HepG2 (cell line): Measurements from ENCODE around the gene CEBPA. TPM values are rescaled to one million over a fixed set of nuclear protein-coding genes. Genes with fewer than 3 reads are reported as not detected.

Experiments
- ELK4 ChIP-seq: sonication (generic); formaldehyde crosslinking; IDR thresholded peaks from 2 replicates; pipeline ENCODE4 v1.9.0; 2021; ENCODE audit warnings: missing genetic modification reagents, borderline replicate concordance
- ERF ChIP-seq: IDR thresholded peaks from 2 replicates; pipeline ENCODE4 v1.6.1; 2018; ENCODE audit warnings: missing biosample characterization, missing genetic modification reagents
- HMGXB4 ChIP-seq, 2 experiments: sonication (generic) in 1 of 2; formaldehyde crosslinking in 1 of 2; IDR thresholded peaks; 2 replicates each; pipeline versions ENCODE4 v1.4.0 to v1.6.1; 2018 to 2020; ENCODE audit warnings: missing genetic modification reagents in 2 of 2, borderline replicate concordance in 1 of 2, low read depth in 1 of 2, mild to moderate bottlenecking in 1 of 2, missing biosample characterization in 1 of 2
- IRX3 ChIP-seq: sonication (generic); formaldehyde crosslinking; IDR thresholded peaks from 2 replicates; pipeline ENCODE4 v1.8.1; 2023; ENCODE audit warnings: mild to moderate bottlenecking, low read depth, missing genetic modification reagents, borderline replicate concordance
- KMT2A ChIP-seq: sonication (generic); formaldehyde crosslinking; IDR thresholded peaks from 2 replicates; pipeline ENCODE4 v1.4.0; 2020; ENCODE audit warnings: missing genetic modification reagents
- MEIS1 ChIP-seq: sonication (generic); formaldehyde crosslinking; IDR thresholded peaks from 2 replicates; pipeline ENCODE4 v1.9.0; 2021; ENCODE audit warnings: mild to moderate bottlenecking, missing genetic modification reagents, moderate library complexity, borderline replicate concordance
- PATZ1 ChIP-seq: sonication (generic); formaldehyde crosslinking; IDR thresholded peaks from 2 replicates; pipeline ENCODE4 v1.4.0; 2020; ENCODE audit warnings: missing genetic modification reagents
- PHF8 ChIP-seq: sonication (generic); formaldehyde crosslinking; IDR thresholded peaks from 2 replicates; pipeline ENCODE4 v1.5.0; 2020; ENCODE audit warnings: missing genetic modification reagents
- SETDB1 ChIP-seq: sonication (generic); formaldehyde crosslinking; IDR thresholded peaks from 2 replicates; pipeline ENCODE4 v1.5.1; 2020; ENCODE audit warnings: missing genetic modification reagents, mild to moderate bottlenecking, borderline replicate concordance
- ZC3H4 ChIP-seq: sonication (generic); formaldehyde crosslinking; IDR thresholded peaks from 2 replicates; pipeline ENCODE4 v1.4.0; 2020; ENCODE audit warnings: missing genetic modification reagents, borderline replicate concordance
- ZNF24 ChIP-seq: fragments of 450-650 bp; IDR thresholded peaks from 2 replicates; pipeline ENCODE4 v1.6.1; 2017; ENCODE audit warnings: antibody characterized with exemption, mild to moderate bottlenecking
- ZNF296 ChIP-seq: sonication (generic); formaldehyde crosslinking; conservative IDR thresholded peaks from 2 replicates; pipeline ENCODE4 v1.5.0; 2020; ENCODE audit warnings: mild to moderate bottlenecking, missing genetic modification reagents
- ZNF484 ChIP-seq: sonication (generic); formaldehyde crosslinking; IDR thresholded peaks from 2 replicates; pipeline ENCODE4 v1.5.1; 2020; ENCODE audit warnings: mild to moderate bottlenecking, low read depth, missing genetic modification reagents, borderline replicate concordance
- ZNF563 ChIP-seq: sonication (generic); formaldehyde crosslinking; IDR thresholded peaks from 2 replicates; pipeline ENCODE4 v1.8.0; 2022; ENCODE audit warnings: mild to moderate bottlenecking, moderate library complexity, missing genetic modification reagents
- ZNF605 ChIP-seq: sonication (generic); formaldehyde crosslinking; IDR thresholded peaks from 2 replicates; pipeline ENCODE4 v1.8.0; 2022; ENCODE audit warnings: mild to moderate bottlenecking, missing genetic modification reagents
- ZNF614 ChIP-seq: IDR thresholded peaks from 2 replicates; pipeline ENCODE4 v1.6.1; 2018; ENCODE audit warnings: missing biosample characterization, missing genetic modification reagents, inconsistent platforms, borderline replicate concordance
- ZNF724P ChIP-seq: sonication (generic); formaldehyde crosslinking; IDR thresholded peaks from 2 replicates; pipeline ENCODE4 v1.8.0; 2022; ENCODE audit warnings: missing genetic modification reagents, borderline replicate concordance
- ZSCAN22 ChIP-seq: sonication (generic); formaldehyde crosslinking; IDR thresholded peaks from 2 replicates; pipeline ENCODE4 v1.4.0; 2020; ENCODE audit warnings: mild to moderate bottlenecking, missing genetic modification reagents
- polyA plus RNA-seq, 8 experiments: library from polyadenylated mRNA; depleted of rRNA in 3 of 8; stranded (reverse) in 7 of 8; unstranded in 1 of 8; fragments of >200 nt; fragmentation: Illumina TruSeq in 4 of 8; extraction: Trizol in 4 of 8; gene quantifications; 2 replicates each; pipeline versions ENCODE4 v1.2.1 to v1.2.3, GENCODE V29; 2011 to 2016; ENCODE audit warnings: low read depth in 4 of 8, missing spikeins in 1 of 8, mixed read lengths in 1 of 8; ENCODE audit not compliant: insufficient read depth in 1 of 8
- total RNA-seq, 5 experiments: library from RNA; depleted of rRNA; stranded (reverse); fragments of >200 nt; fragmentation: Illumina TruSeq; extraction: Trizol; gene quantifications; 2 replicates each; pipeline ENCODE4 v1.2.3, GENCODE V29; 2016; ENCODE audit warnings: low read depth in 1 of 5
- TF ChIP-seq, protein P1 (sequence below): IDR thresholded peaks from 2 replicates; pipeline ENCODE4 v1.6.1; 2016

The CEBPA gene
- total and polyA plus RNA-seq, 2 of the 13 experiments (the other 11 are each of a cell fraction or from before 2014, with no cell fraction given), result 24.8 to 103 TPM

GRCh38 chr19:33273881-33274662 is 28.3 kb downstream of the CEBPA start (continued):
- TF ChIP-seq, protein P1, sequence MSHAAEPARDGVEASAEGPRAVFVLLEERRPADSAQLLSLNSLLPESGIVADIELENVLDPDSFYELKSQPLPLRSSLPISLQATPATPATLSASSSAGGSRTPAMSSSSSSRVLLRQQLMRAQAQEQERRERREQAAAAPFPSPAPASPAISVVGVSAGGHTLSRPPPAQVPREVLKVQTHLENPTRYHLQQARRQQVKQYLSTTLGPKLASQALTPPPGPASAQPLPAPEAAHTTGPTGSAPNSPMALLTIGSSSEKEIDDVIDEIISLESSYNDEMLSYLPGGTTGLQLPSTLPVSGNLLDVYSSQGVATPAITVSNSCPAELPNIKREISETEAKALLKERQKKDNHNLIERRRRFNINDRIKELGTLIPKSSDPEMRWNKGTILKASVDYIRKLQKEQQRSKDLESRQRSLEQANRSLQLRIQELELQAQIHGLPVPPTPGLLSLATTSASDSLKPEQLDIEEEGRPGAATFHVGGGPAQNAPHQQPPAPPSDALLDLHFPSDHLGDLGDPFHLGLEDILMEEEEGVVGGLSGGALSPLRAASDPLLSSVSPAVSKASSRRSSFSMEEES (CRISPR knock-in tag), result peak; percentile 89
- no peak for TF ChIP-seq ZNF24
- TF ChIP-seq ZNF605 (CRISPR knock-in tag), result 0 out of 2 replicates have a peak, but pooled peaks have one; percentile 55
- TF ChIP-seq HMGXB4 (CRISPR knock-in tag; IDR thresholded peaks at IDR 0.05; ENCODE audit: borderline replicate concordance in 1 of 2, low read depth in 1 of 2), result 0 out of 4 replicates have a peak, but pooled peaks of 1 of the 2 experiments have one; percentile 15
- TF ChIP-seq PATZ1, result peak; percentile 36
- peak; percentile 67; the same call in 1 of the 2 replicates for TF ChIP-seq KMT2A (CRISPR knock-in tag)
- TF ChIP-seq ZC3H4, result no peak; the same call in 1 of the 2 replicates
- TF ChIP-seq PHF8 (CRISPR knock-in tag), result no peak
- TF ChIP-seq ZNF296 (CRISPR knock-in tag), result peak; percentile 89
- no peak for TF ChIP-seq IRX3 (CRISPR knock-in tag)
- peak; percentile 58; the same call in 1 of the 2 replicates for TF ChIP-seq ERF (CRISPR knock-in tag)
- no peak for TF ChIP-seq ELK4 (CRISPR knock-in tag)
- TF ChIP-seq ZNF724P (CRISPR knock-in tag), result no peak
- no peak for TF ChIP-seq SETDB1 (CRISPR knock-in tag)
- TF ChIP-seq ZNF563 (CRISPR knock-in tag), result no peak
- TF ChIP-seq ZNF614 (CRISPR knock-in tag), result 0 out of 2 replicates have a peak, but pooled peaks have one; percentile 0
- no peak for TF ChIP-seq MEIS1 (CRISPR knock-in tag)
- TF ChIP-seq ZNF484 (CRISPR knock-in tag), result no peak
- TF ChIP-seq ZSCAN22 (CRISPR knock-in tag), result no peak
